ENCODE measurements around the gene ATG13.

DNA sequence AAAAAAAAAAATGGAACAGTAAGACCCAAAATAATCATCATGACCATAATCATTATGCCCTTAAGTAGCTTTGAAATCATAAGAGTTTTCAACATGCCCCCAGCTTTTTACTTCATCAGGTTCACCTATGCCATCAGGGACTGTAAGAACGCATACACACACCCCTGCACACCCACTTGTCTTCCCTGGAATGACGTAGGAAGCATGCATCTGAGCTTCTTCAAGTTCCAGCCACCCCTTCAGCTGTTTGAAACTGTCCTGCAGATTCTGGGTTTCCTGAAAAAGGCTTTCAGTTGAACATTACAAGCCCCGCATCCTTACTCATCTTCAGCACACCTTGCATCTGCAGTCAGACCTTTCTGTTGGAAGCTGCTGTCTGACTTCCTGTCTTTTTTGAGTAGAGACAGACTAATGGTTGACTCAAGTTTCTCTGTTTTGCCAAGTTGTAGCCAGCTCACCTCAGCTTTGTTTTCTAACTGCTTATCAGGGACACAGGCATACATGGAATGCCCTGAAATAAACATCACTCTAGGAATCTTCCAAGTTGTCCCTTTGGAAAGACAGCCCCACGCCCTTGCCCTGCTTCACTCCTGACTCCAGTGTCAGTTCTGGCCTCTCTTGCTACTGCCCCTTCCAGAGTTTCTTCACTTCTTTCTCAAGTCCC lies 46.1 kb downstream of the ATG13 start:
- TF ChIP-seq, protein P1, sequence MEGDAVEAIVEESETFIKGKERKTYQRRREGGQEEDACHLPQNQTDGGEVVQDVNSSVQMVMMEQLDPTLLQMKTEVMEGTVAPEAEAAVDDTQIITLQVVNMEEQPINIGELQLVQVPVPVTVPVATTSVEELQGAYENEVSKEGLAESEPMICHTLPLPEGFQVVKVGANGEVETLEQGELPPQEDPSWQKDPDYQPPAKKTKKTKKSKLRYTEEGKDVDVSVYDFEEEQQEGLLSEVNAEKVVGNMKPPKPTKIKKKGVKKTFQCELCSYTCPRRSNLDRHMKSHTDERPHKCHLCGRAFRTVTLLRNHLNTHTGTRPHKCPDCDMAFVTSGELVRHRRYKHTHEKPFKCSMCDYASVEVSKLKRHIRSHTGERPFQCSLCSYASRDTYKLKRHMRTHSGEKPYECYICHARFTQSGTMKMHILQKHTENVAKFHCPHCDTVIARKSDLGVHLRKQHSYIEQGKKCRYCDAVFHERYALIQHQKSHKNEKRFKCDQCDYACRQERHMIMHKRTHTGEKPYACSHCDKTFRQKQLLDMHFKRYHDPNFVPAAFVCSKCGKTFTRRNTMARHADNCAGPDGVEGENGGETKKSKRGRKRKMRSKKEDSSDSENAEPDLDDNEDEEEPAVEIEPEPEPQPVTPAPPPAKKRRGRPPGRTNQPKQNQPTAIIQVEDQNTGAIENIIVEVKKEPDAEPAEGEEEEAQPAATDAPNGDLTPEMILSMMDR (conservative IDR thresholded peaks at IDR 0.05; ENCODE audit: low read length), result no peak
- no peak for TF ChIP-seq EZH2phosphoT487 (IDR thresholded peaks at IDR 0.05; ENCODE audit: borderline replicate concordance, low read depth, low read length)
